Activated T-helper 17 cell treated with anti-CD3 and anti-CD28 coated beads, Interleukin-2, amount 50 U/mL, for 72 hours (primary cell): ENCODE measurements around the gene DNAH14. TPM values are rescaled to one million over a fixed set of nuclear protein-coding genes. Genes with fewer than 3 reads are reported as not detected.
"Not testable (repeated sequence)": the region's sequence is repeated elsewhere in the genome, so short reads cannot be mapped to it uniquely, and the experiment has no call there.

Experiments used
- ATAC-seq: fragments of 150-1000 bp; cut with Tn5 transposase; replicated peaks from 2 replicates; pipeline ENCODE4 v1.10.0; 2021; ENCODE audit warnings: mild to moderate bottlenecking, moderate library complexity
- H3K27ac Mint-ChIP-seq: one replicate; pipeline ENCODE4 v1.8.0; 2022; ENCODE audit warnings: mixed read lengths
- H3K27me3 Mint-ChIP-seq: one replicate; pipeline ENCODE4 v1.8.0; 2022; ENCODE audit warnings: mixed read lengths
- H3K36me3 Mint-ChIP-seq: one replicate; pipeline ENCODE4 v1.8.0; 2022; ENCODE audit warnings: low read depth, mild to moderate bottlenecking, mixed read lengths
- H3K4me1 Mint-ChIP-seq: one replicate; pipeline ENCODE4 v1.8.0; 2022; ENCODE audit warnings: mixed read lengths
- H3K4me3 Mint-ChIP-seq: one replicate; pipeline ENCODE4 v1.8.0; 2022; ENCODE audit warnings: mild to moderate bottlenecking, mixed read lengths
- H3K9me3 Mint-ChIP-seq: one replicate; pipeline ENCODE4 v1.8.0; 2022; ENCODE audit warnings: mixed read lengths
- total RNA-seq, 2 donors: library from RNA; stranded (reverse); gene quantifications; one replicate each; pipeline ENCODE4 v1.2.3, GENCODE V29; 2022

DNAH14 gene
- total RNA-seq, 2 donors from 2014 or later = 0.16 to 2.2 TPM

DNA sequence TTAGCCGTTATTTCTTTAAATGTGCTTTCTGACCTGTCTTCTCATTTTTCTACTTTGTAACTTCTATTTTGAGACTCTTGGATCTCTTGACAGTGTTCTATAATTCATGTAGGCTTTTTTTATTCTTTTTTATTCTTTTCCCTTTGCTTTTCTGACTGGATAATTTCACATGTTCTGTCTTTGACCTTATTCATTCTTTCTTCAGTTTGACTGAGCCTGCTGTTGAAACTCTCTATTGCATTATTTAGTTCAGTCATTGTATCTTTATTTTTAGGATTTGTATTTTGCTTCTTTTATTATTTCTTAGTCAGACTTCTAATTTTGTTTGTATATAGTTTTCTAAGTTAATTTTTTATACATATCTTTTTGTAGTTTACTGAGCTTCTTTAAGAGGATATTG, 66.1 kb downstream of the DNAH14 start:
- Mint-ChIP-seq H3K4me3 (no peak overlapping the region), H3K27me3 (peaks cover 4% of the 10 kb centered on the region), H3K9me3 (peaks cover 17% of the 10 kb centered on the region), H3K27ac (no peak overlapping the region), H3K4me1 (no peaks in the 10 kb centered on the region), H3K36me3 (no peaks in the 10 kb centered on the region)
- no peak for ATAC-seq

GRCh38 chr1:224996266-224996665, 66.8 kb downstream of the DNAH14 start:
- Mint-ChIP-seq H3K4me3 (no peak overlapping the region), H3K27ac (no peak overlapping the region), H3K9me3 (peaks cover 17% of the 10 kb centered on the region), H3K36me3 (no peaks in the 10 kb centered on the region), H3K4me1 (no peaks in the 10 kb centered on the region), H3K27me3 (peaks cover 6% of the 10 kb centered on the region)
- no peak for ATAC-seq

GRCh38 chr1:224998185-224998584, 68.7 kb downstream of the DNAH14 start:
- no peak for ATAC-seq
- no peak overlapping the region for H3K4me3 Mint-ChIP-seq
- H3K27ac Mint-ChIP-seq = no peak overlapping the region
- peaks cover 8% of the 10 kb centered on the region for H3K27me3 Mint-ChIP-seq
- H3K4me1 Mint-ChIP-seq = no peaks in the 10 kb centered on the region
- H3K9me3 Mint-ChIP-seq = peaks cover 17% of the 10 kb centered on the region
- no peaks in the 10 kb centered on the region for H3K36me3 Mint-ChIP-seq

GRCh38 chr1:225004396-225004795, 74.9 kb downstream of the DNAH14 start:
- no peaks in the 10 kb centered on the region for H3K36me3 Mint-ChIP-seq
- peaks cover 21% of the 10 kb centered on the region for H3K27me3 Mint-ChIP-seq
- no peak for ATAC-seq
- no peak overlapping the region for H3K4me3 Mint-ChIP-seq
- H3K4me1 Mint-ChIP-seq = no peaks in the 10 kb centered on the region
- H3K27ac Mint-ChIP-seq = no peak overlapping the region
- peaks cover 9% of the 10 kb centered on the region for H3K9me3 Mint-ChIP-seq

GRCh38 chr1:225006352-225006751, 76.9 kb downstream of the DNAH14 start:
- not testable (repeated sequence) for H3K4me1 Mint-ChIP-seq, H3K4me3 Mint-ChIP-seq, H3K9me3 Mint-ChIP-seq, H3K36me3 Mint-ChIP-seq, ATAC-seq, H3K27ac Mint-ChIP-seq
- peaks cover 17% of the 10 kb centered on the region for H3K27me3 Mint-ChIP-seq

DNA sequence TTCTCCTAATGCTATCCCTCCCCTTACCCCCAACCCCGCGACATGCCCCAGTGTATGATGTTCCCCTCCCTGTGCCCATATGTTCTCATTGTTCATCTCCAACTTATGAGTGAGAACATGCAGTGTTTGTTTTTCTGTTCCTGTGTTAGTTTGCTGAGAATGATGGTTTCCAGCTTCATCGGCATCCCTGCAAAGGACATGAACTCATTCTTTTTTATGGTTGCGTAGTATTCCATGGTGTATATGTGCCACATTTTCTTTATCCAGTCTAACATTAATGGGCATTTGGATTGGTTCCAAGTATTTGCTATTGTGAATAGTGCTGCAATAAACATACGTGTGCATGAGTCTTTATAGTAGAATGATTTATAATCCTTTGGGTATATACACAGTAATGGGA, 78.6 kb downstream of the DNAH14 start:
- Mint-ChIP-seq H3K9me3 (peaks cover 14% of the 10 kb centered on the region), H3K27me3 (peaks cover 23% of the 10 kb centered on the region)
- H3K27ac Mint-ChIP-seq, ATAC-seq, H3K4me3 Mint-ChIP-seq, H3K36me3 Mint-ChIP-seq, H3K4me1 Mint-ChIP-seq: not testable (repeated sequence)

GRCh38 chr1:225021037-225021436, 91.6 kb downstream of the DNAH14 start:
- no peak for ATAC-seq
- peaks cover 15% of the 10 kb centered on the region for H3K27me3 Mint-ChIP-seq

DNA sequence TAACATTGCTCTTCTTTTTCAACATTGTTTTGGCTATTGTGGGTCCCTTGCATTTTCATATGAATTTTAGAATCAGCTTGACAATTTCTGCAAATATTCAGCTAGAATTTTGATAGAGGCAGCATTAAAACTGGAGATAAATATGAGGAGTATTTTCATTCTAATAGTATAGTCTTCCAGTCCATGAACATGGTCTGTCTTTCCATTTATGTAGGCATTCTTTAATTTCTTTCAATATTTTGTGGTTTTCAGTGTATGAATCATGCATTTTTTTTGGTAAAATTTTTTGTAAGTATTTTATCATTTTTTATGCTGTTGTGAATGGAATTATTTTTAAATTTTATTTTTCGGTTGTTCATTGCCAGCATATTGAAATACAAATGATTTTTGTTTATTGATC, 97.2 kb downstream of the DNAH14 start:
- Mint-ChIP-seq H3K27ac (no peak overlapping the region), H3K4me3 (no peak overlapping the region), H3K4me1 (no peaks in the 10 kb centered on the region), H3K9me3 (no peaks in the 10 kb centered on the region), H3K36me3 (no peaks in the 10 kb centered on the region), H3K27me3 (peaks cover 14% of the 10 kb centered on the region)
- no peak for ATAC-seq

More at GRCh38 chr1:225021037-225021436, 91.6 kb downstream of the DNAH14 start:
- H3K36me3 Mint-ChIP-seq = no peaks in the 10 kb centered on the region
- H3K9me3 Mint-ChIP-seq = no peaks in the 10 kb centered on the region
- H3K4me1 Mint-ChIP-seq = no peaks in the 10 kb centered on the region
- H3K4me3 Mint-ChIP-seq = no peak overlapping the region
- no peak overlapping the region for H3K27ac Mint-ChIP-seq

DNA sequence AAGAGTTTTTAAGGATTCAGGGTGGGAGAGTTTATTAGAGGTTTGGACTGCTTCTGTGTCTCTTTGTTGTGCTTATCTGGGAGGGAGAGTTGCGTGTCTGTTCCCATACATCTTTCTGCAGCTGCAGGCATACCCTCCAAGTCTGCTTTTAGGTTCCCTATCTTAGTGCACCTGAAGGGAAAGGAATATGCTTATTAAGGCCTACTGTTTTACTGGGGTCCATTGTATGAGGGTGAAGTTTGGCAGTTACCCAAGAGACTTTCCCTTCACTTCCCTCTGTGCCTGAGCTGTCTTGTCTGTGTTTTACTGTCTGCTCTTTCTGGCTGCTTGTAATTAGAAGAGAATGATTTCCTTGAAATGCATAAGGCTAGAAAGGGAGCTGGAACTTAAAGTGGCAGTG, 107.0 kb downstream of the DNAH14 start:
- not testable (repeated sequence) for H3K27ac Mint-ChIP-seq, ATAC-seq, H3K9me3 Mint-ChIP-seq, H3K4me1 Mint-ChIP-seq, H3K36me3 Mint-ChIP-seq, H3K4me3 Mint-ChIP-seq
- peaks cover 11% of the 10 kb centered on the region for H3K27me3 Mint-ChIP-seq

- ATAC-seq = no peak
- Mint-ChIP-seq H3K4me1 (no peaks in the 10 kb centered on the region), H3K36me3 (no peaks in the 10 kb centered on the region), H3K4me3 (no peak overlapping the region), H3K27me3 (peaks cover 8% of the 10 kb centered on the region), H3K9me3 (no peaks in the 10 kb centered on the region), H3K27ac (no peak overlapping the region)
Measured at GRCh38 chr1:225042263-225042662, 112.8 kb downstream of the DNAH14 start.

GRCh38 chr1:225044258-225044657, 114.8 kb downstream of the DNAH14 start:
- H3K4me3 Mint-ChIP-seq = no peak overlapping the region

DNA sequence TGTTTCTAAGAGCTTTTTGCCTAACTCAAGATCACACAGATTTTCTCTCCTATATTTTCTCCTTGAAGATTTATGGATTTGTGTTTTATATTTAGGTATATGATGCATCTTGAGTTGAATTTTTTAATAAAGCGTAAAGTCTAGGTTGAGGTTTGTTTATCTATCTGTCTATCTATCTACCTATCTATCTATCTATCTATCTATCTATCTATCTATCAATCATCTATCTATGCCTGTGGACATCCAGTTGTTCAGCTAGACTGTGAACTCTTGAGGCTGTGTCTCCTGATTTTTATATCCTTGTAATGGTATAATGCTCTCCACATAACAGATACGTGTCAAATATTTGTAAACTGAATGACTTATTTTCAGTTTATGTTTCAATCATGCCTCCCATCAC, 120.1 kb downstream of the DNAH14 start:
- no peak for ATAC-seq
- no peaks in the 10 kb centered on the region for H3K9me3 Mint-ChIP-seq
- H3K4me3 Mint-ChIP-seq = no peak overlapping the region
- no peak overlapping the region for H3K27ac Mint-ChIP-seq
- no peaks in the 10 kb centered on the region for H3K36me3 Mint-ChIP-seq
- H3K27me3 Mint-ChIP-seq = peaks cover 11% of the 10 kb centered on the region
- H3K4me1 Mint-ChIP-seq = no peaks in the 10 kb centered on the region

More at GRCh38 chr1:225044258-225044657, 114.8 kb downstream of the DNAH14 start:
- no peak for ATAC-seq
- Mint-ChIP-seq H3K4me1 (no peaks in the 10 kb centered on the region), H3K36me3 (no peaks in the 10 kb centered on the region), H3K9me3 (no peaks in the 10 kb centered on the region), H3K27ac (no peak overlapping the region), H3K27me3 (peaks cover 5% of the 10 kb centered on the region)

GRCh38 chr1:225063722-225064121, 134.2 kb downstream of the DNAH14 start:
- Mint-ChIP-seq H3K27me3 (peaks cover 12% of the 10 kb centered on the region), H3K36me3 (no peaks in the 10 kb centered on the region), H3K4me3 (no peak overlapping the region), H3K4me1 (no peaks in the 10 kb centered on the region), H3K9me3 (peaks cover 8% of the 10 kb centered on the region), H3K27ac (no peak overlapping the region)
- no peak for ATAC-seq

- Mint-ChIP-seq H3K4me1 (no peaks in the 10 kb centered on the region), H3K27ac (no peak overlapping the region), H3K27me3 (peaks cover 7% of the 10 kb centered on the region), H3K9me3 (peaks cover 12% of the 10 kb centered on the region), H3K36me3 (no peaks in the 10 kb centered on the region), H3K4me3 (no peak overlapping the region)
- no peak for ATAC-seq
Measured at GRCh38 chr1:225070972-225071371, 141.5 kb downstream of the DNAH14 start.

DNA sequence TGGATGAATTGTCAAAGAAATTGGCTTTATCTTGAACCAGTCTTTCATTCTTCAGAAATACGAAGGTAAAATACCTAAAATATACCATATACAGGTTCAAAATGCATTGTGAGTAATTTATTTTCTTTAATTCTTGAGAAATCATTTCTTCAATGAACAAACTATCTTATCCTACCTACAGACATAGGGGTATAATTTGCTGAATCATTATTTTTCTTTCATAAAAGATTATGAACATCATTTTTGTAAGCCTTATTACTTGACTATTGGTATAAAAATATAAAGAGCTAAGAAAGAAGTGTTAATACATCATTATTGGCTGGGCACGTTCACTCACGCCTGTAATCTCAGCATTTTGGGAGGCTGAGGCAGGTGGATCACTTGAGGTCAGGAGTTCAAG, 167.7 kb downstream of the DNAH14 start:
- H3K27me3 Mint-ChIP-seq = peaks cover 9% of the 10 kb centered on the region
- no peak overlapping the region for H3K27ac Mint-ChIP-seq
- no peaks in the 10 kb centered on the region for H3K4me1 Mint-ChIP-seq
- H3K36me3 Mint-ChIP-seq = no peaks in the 10 kb centered on the region
- peaks cover 3% of the 10 kb centered on the region for H3K9me3 Mint-ChIP-seq
- no peak overlapping the region for H3K4me3 Mint-ChIP-seq
- ATAC-seq = no peak

DNA sequence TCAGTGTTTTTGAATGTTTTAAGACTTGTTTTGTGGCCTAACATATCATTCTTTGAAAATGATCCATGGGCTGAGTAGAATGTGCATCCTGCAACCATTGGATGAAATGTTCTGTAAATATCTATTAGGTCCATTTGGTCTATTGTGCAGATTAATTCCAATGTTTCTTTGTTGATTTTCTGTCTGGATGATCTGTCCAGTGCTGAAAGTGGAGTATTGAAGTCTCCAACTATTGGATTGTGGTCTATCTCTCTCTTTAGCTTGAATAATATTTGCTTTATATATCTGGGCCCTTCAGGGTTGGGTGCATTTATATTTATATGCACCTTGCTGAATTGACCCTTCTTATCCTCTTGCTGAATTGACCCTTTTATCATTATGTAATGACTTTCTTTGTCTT, 181.5 kb downstream of the DNAH14 start:
- Mint-ChIP-seq H3K27ac (no peak overlapping the region), H3K4me1 (no peaks in the 10 kb centered on the region), H3K9me3 (no peaks in the 10 kb centered on the region), H3K4me3 (no peak overlapping the region), H3K36me3 (no peaks in the 10 kb centered on the region), H3K27me3 (peaks cover 18% of the 10 kb centered on the region)
- ATAC-seq = no peak
